ENCODE data around the gene BNC2. TPM values are rescaled to one million over a fixed set of nuclear protein-coding genes. Genes with fewer than 3 reads are reported as not detected.

The BNC2 gene
- total RNA-seq, 1 donor from 2014 or later: 38.0 TPM

DNA sequence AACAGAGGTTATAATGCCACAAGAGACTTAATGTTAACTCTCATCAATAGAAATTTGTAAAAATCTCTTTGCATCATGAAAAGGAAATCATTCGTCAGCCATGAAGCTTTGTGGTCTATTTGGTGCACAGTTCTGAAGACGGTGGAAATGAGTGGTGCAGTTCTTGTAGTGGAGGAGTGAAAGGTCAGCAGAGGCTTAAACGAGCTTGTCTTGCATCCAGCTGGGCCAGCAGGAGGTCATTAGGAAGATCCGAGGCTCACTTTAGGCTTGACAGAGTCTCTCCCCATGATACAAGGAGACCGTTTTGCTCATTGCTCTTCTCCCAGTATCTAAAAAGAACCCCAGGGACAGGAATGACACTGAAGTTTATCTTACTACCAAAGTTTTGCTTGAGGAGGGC lies 440.8 kb downstream of the BNC2 start:
- H2AFZ ChIP-seq (ENCODE audit: low read depth, low read length): no peak overlapping the region
- FAIRE-seq (no peak), DNase-seq (ENCODE audit: low read depth) (peak; percentile 35)
- H3K27ac Mint-ChIP-seq (ENCODE audit: unreplicated experiment): no peak overlapping the region
- H3K4me3 Mint-ChIP-seq (ENCODE audit: unreplicated experiment): no peak overlapping the region
- peaks cover 22% of the 10 kb centered on the region for H3K4me1 Mint-ChIP-seq (ENCODE audit: low read depth, unreplicated experiment)
- no peak overlapping the region for H3K4me2 ChIP-seq (ENCODE audit: low read length)
- H3K27me3 Mint-ChIP-seq (ENCODE audit: low read depth, unreplicated experiment): no peaks in the 10 kb centered on the region
- no peak for TF ChIP-seq EZH2 (IDR thresholded peaks at IDR 0.05; ENCODE audit: insufficient read depth, low read length)
- TF ChIP-seq, protein P1, sequence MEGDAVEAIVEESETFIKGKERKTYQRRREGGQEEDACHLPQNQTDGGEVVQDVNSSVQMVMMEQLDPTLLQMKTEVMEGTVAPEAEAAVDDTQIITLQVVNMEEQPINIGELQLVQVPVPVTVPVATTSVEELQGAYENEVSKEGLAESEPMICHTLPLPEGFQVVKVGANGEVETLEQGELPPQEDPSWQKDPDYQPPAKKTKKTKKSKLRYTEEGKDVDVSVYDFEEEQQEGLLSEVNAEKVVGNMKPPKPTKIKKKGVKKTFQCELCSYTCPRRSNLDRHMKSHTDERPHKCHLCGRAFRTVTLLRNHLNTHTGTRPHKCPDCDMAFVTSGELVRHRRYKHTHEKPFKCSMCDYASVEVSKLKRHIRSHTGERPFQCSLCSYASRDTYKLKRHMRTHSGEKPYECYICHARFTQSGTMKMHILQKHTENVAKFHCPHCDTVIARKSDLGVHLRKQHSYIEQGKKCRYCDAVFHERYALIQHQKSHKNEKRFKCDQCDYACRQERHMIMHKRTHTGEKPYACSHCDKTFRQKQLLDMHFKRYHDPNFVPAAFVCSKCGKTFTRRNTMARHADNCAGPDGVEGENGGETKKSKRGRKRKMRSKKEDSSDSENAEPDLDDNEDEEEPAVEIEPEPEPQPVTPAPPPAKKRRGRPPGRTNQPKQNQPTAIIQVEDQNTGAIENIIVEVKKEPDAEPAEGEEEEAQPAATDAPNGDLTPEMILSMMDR (IDR thresholded peaks at IDR 0.05; ENCODE audit: insufficient read depth, low read depth, low read length): no peak
- no peak overlapping the region for H3K4me3 ChIP-seq (ENCODE audit: insufficient read depth, low read depth, low read length)
- H3K9ac ChIP-seq (ENCODE audit: low read length): no peak overlapping the region
- no peaks in the 10 kb centered on the region for H3K36me3 ChIP-seq (ENCODE audit: insufficient read depth, low read length)
- no peak overlapping the region for H3K27ac ChIP-seq (ENCODE audit: low read depth, low read length)
- no peaks in the 10 kb centered on the region for H3K79me2 ChIP-seq (ENCODE audit: insufficient read depth, low read length)
- no peaks in the 10 kb centered on the region for H3K27me3 ChIP-seq (ENCODE audit: insufficient read depth, low read length)
- no peaks in the 10 kb centered on the region for H4K20me1 ChIP-seq (ENCODE audit: insufficient read depth, low read length)
- no peaks in the 10 kb centered on the region for H3K9me3 Mint-ChIP-seq (ENCODE audit: unreplicated experiment)
- peaks cover 16% of the 10 kb centered on the region for H3K4me1 ChIP-seq (ENCODE audit: insufficient read depth, low read length)
- no peaks in the 10 kb centered on the region for H3K36me3 Mint-ChIP-seq (ENCODE audit: low read depth, unreplicated experiment)
- H3K9me3 ChIP-seq (ENCODE audit: insufficient read depth, low read depth, low read length): no peaks in the 10 kb centered on the region

DNA sequence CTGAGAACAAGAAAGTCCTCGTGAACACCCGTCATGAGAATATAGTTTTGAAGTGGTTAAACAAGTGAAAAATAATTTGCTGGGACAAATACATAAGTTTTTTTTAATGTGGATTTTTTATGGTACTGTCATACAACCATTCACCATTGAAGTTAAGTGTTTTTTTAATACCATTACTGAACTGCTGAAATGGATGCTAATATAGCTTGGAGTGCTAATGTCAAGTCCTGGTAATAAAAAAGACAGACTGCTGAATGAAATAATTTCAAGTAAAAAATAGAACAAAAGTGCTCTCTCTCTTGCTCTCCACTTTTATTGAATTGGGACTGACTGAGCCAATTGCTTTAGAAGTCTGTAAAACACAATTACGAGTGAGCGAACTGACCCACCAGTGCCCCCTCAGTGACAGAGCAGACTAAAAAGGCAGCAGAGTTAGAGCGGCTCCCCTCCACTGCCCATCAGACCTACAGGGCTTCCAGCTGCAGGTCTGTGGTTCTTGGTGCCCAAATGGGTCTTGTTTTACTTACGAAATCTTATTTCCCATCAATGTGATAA lies 442.5 kb downstream of the BNC2 start:
- H3K36me3 Mint-ChIP-seq (ENCODE audit: low read depth, unreplicated experiment): peaks cover 6% of the 10 kb centered on the region
- Histone ChIP-seq H2AFZ (ENCODE audit: low read depth, low read length) (no peak overlapping the region), H4K20me1 (ENCODE audit: insufficient read depth, low read length) (no peaks in the 10 kb centered on the region), H3K9me3 (ENCODE audit: insufficient read depth, low read depth, low read length) (no peaks in the 10 kb centered on the region), H3K36me3 (ENCODE audit: insufficient read depth, low read length) (no peaks in the 10 kb centered on the region), H3K27ac (ENCODE audit: low read depth, low read length) (no peak overlapping the region), H3K4me2 (ENCODE audit: low read length) (no peak overlapping the region), H3K4me3 (ENCODE audit: insufficient read depth, low read depth, low read length) (no peak overlapping the region), H3K4me1 (ENCODE audit: insufficient read depth, low read length) (peaks cover 10% of the 10 kb centered on the region), H3K79me2 (ENCODE audit: insufficient read depth, low read length) (no peaks in the 10 kb centered on the region), H3K27me3 (ENCODE audit: insufficient read depth, low read length) (no peaks in the 10 kb centered on the region), H3K9ac (ENCODE audit: low read length) (no peak overlapping the region)
- no peaks in the 10 kb centered on the region for H3K9me3 Mint-ChIP-seq (ENCODE audit: unreplicated experiment)
- no peaks in the 10 kb centered on the region for H3K27me3 Mint-ChIP-seq (ENCODE audit: low read depth, unreplicated experiment)
- no peak overlapping the region for H3K4me3 Mint-ChIP-seq (ENCODE audit: unreplicated experiment)
- DNase-seq (ENCODE audit: low read depth) (no peak), FAIRE-seq (no peak)
- peaks cover 29% of the 10 kb centered on the region for H3K4me1 Mint-ChIP-seq (ENCODE audit: low read depth, unreplicated experiment)
- no peak overlapping the region for H3K27ac Mint-ChIP-seq (ENCODE audit: unreplicated experiment)
- TF ChIP-seq, protein P1 (IDR thresholded peaks at IDR 0.05; ENCODE audit: insufficient read depth, low read depth, low read length): no peak

DNA sequence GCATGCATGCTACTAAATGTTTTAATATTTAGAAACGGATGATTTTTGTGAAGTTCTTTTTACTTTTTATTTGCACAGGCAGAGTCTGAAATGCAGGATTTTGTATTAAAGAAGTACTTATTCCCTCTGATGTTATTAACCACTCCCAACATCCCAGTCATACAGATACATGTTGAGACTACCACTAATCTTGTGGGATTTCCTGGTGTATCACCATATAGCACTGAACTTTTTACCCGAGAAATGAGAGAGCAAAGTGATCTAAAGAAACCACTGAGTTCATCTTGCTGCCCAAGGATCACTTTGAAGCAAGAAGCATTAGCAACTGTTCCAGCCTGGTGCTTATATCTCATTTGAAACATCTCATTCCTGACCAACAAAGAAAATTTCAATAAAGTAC lies 443.8 kb downstream of the BNC2 start:
- FAIRE-seq (peak; percentile 23), DNase-seq (ENCODE audit: low read depth) (no peak)
- H3K9me3 Mint-ChIP-seq (ENCODE audit: unreplicated experiment): no peaks in the 10 kb centered on the region
- H3K4me3 ChIP-seq (ENCODE audit: insufficient read depth, low read depth, low read length): no peak overlapping the region
- H4K20me1 ChIP-seq (ENCODE audit: insufficient read depth, low read length): no peaks in the 10 kb centered on the region
- H3K27ac Mint-ChIP-seq (ENCODE audit: unreplicated experiment): no peak overlapping the region
- H3K9me3 ChIP-seq (ENCODE audit: insufficient read depth, low read depth, low read length): no peaks in the 10 kb centered on the region
- H3K4me2 ChIP-seq (ENCODE audit: low read length): no peak overlapping the region
- H3K36me3 Mint-ChIP-seq (ENCODE audit: low read depth, unreplicated experiment): peaks cover 8% of the 10 kb centered on the region
- no peak overlapping the region for H3K9ac ChIP-seq (ENCODE audit: low read length)
- H3K4me3 Mint-ChIP-seq (ENCODE audit: unreplicated experiment): no peak overlapping the region
- H3K4me1 ChIP-seq (ENCODE audit: insufficient read depth, low read length): peaks cover 14% of the 10 kb centered on the region
- TF ChIP-seq EZH2 (IDR thresholded peaks at IDR 0.05; ENCODE audit: insufficient read depth, low read length): no peak
- TF ChIP-seq, protein P1 (IDR thresholded peaks at IDR 0.05; ENCODE audit: insufficient read depth, low read depth, low read length): no peak
- H2AFZ ChIP-seq (ENCODE audit: low read depth, low read length): no peak overlapping the region
- H3K27me3 ChIP-seq (ENCODE audit: insufficient read depth, low read length): peaks cover 4% of the 10 kb centered on the region
- H3K27me3 Mint-ChIP-seq (ENCODE audit: low read depth, unreplicated experiment): no peaks in the 10 kb centered on the region
- H3K27ac ChIP-seq (ENCODE audit: low read depth, low read length): no peak overlapping the region
- no peaks in the 10 kb centered on the region for H3K36me3 ChIP-seq (ENCODE audit: insufficient read depth, low read length)
- no peaks in the 10 kb centered on the region for H3K79me2 ChIP-seq (ENCODE audit: insufficient read depth, low read length)
- H3K4me1 Mint-ChIP-seq (ENCODE audit: low read depth, unreplicated experiment): peaks cover 36% of the 10 kb centered on the region

All from astrocyte (in vitro differentiated cells and primary cell).